HepG2 (cell line): ENCODE results near the gene RUSC1. TPM values are rescaled to one million over a fixed set of nuclear protein-coding genes. Genes with fewer than 3 reads are reported as not detected.

Source experiments
- CENPX ChIP-seq: sonication (generic); formaldehyde crosslinking; IDR thresholded peaks from 2 replicates; pipeline ENCODE4 v1.9.0; 2021; ENCODE audit warnings: mild to moderate bottlenecking, missing genetic modification reagents, moderate library complexity
- IKZF4 ChIP-seq: sonication (generic); formaldehyde crosslinking; IDR thresholded peaks from 2 replicates; pipeline ENCODE4 v1.5.1; 2020; ENCODE audit warnings: borderline replicate concordance, mild to moderate bottlenecking, low read depth, missing genetic modification reagents; ENCODE audit errors: not compliant biosample characterization
- RBM22 ChIP-seq: fragments of 200-400 bp; formaldehyde crosslinking; optimal IDR thresholded peaks from 2 replicates; pipeline ENCODE3; 2017; ENCODE audit warnings: mild to moderate bottlenecking, low read length, moderate library complexity
- SAP130 ChIP-seq: IDR thresholded peaks from 2 replicates; pipeline ENCODE4 v1.6.1; 2016; ENCODE audit warnings: low read depth
- ZFX ChIP-seq: sonication (generic); formaldehyde crosslinking; IDR thresholded peaks from 2 replicates; pipeline ENCODE4 v1.4.0; 2020; ENCODE audit warnings: mild to moderate bottlenecking, low read depth, missing genetic modification reagents, moderate library complexity
- ZMAT3 ChIP-seq: sonication (generic); formaldehyde crosslinking; conservative IDR thresholded peaks from 2 replicates; pipeline ENCODE4 v1.7.0; 2021; ENCODE audit warnings: missing genetic modification reagents
- ZNF17 ChIP-seq: sonication (generic); formaldehyde crosslinking; IDR thresholded peaks from 2 replicates; pipeline ENCODE4 v1.5.0; 2020; ENCODE audit warnings: mild to moderate bottlenecking, missing genetic modification reagents
- ZSCAN9 ChIP-seq: IDR thresholded peaks from 2 replicates; pipeline ENCODE4 v1.6.1; 2016; ENCODE audit warnings: borderline replicate concordance
- polyA plus RNA-seq, 8 experiments: library from polyadenylated mRNA; depleted of rRNA in 3 of 8; stranded (reverse) in 7 of 8; unstranded in 1 of 8; fragments of >200 nt; fragmentation: Illumina TruSeq in 4 of 8; extraction: Trizol in 4 of 8; gene quantifications; 2 replicates each; pipeline versions ENCODE4 v1.2.1 to v1.2.3, GENCODE V29; 2011 to 2016; ENCODE audit warnings: low read depth in 4 of 8, missing spikeins in 1 of 8, mixed read lengths in 1 of 8; ENCODE audit not compliant: insufficient read depth in 1 of 8
- total RNA-seq, 5 experiments: library from RNA; depleted of rRNA; stranded (reverse); fragments of >200 nt; fragmentation: Illumina TruSeq; extraction: Trizol; gene quantifications; 2 replicates each; pipeline ENCODE4 v1.2.3, GENCODE V29; 2016; ENCODE audit warnings: low read depth in 1 of 5
- TF ChIP-seq, protein P1 (sequence below): fragments of 450-650 bp; IDR thresholded peaks from 2 replicates; pipeline ENCODE4 v1.6.1; 2016
- TF ChIP-seq, protein P2 (sequence below): sonication (generic); formaldehyde crosslinking; IDR thresholded peaks from 2 replicates; pipeline ENCODE4 v1.4.0; 2020; ENCODE audit warnings: missing genetic modification reagents
- TF ChIP-seq, protein P3 (sequence below): sonication (generic); formaldehyde crosslinking; IDR thresholded peaks from 2 replicates; pipeline ENCODE4 v1.8.0; 2022; ENCODE audit warnings: missing genetic modification reagents, mild to moderate bottlenecking, borderline replicate concordance
- TF ChIP-seq, protein P4 (sequence below): sonication (generic); formaldehyde crosslinking; IDR thresholded peaks from 2 replicates; pipeline ENCODE4 v1.5.1; 2020; ENCODE audit warnings: missing genetic modification reagents, mild to moderate bottlenecking, borderline replicate concordance
- TF ChIP-seq, protein P5 (sequence below): sonication (generic); formaldehyde crosslinking; IDR thresholded peaks from 2 replicates; pipeline ENCODE4 v1.4.0; 2020; ENCODE audit warnings: missing genetic modification reagents, borderline replicate concordance
- TF ChIP-seq, protein P6 (sequence below): sonication (generic); formaldehyde crosslinking; IDR thresholded peaks from 2 replicates; pipeline ENCODE4 v1.8.0; 2022; ENCODE audit warnings: low read depth, missing genetic modification reagents
- TF ChIP-seq, protein P7 (sequence below): sonication (generic); formaldehyde crosslinking; IDR thresholded peaks from 2 replicates; pipeline ENCODE4 v1.5.0; 2020; ENCODE audit warnings: mild to moderate bottlenecking, missing genetic modification reagents, moderate library complexity

RUSC1 gene
- total and polyA plus RNA-seq, 2 of the 13 experiments (the other 11 are each of a cell fraction or from before 2014, with no cell fraction given): 18.7 to 20.4 TPM

DNA sequence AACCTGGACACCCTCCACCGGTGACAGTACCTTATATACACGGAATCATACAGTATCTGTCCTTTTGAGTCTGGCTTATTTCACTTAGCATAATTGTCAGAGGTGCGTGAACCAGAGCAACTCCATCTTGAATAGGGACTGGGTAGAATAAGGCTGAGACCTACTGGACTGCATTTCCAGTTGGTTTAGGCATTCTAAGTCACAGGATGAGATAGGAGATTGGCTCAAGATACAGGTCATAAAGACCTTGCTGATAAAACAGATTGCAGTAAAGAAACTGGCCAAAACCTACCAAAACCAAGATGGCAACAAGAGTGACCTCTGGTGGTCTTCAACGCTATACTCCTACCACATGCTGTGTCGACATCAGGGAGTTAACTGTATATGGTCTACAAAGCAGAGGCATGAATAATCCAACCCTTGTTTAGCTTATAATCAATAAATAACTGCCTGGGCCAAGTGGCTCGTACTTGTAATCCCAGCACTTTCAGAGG is 13.4 kb upstream of the RUSC1 start (continued):
- TF ChIP-seq, protein P1, sequence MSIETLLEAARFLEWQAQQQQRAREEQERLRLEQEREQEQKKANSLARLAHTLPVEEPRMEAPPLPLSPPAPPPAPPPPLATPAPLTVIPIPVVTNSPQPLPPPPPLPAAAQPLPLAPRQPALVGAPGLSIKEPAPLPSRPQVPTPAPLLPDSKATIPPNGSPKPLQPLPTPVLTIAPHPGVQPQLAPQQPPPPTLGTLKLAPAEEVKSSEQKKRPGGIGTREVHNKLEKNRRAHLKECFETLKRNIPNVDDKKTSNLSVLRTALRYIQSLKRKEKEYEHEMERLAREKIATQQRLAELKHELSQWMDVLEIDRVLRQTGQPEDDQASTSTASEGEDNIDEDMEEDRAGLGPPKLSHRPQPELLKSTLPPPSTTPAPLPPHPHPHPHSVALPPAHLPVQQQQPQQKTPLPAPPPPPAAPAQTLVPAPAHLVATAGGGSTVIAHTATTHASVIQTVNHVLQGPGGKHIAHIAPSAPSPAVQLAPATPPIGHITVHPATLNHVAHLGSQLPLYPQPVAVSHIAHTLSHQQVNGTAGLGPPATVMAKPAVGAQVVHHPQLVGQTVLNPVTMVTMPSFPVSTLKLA: no peak
- TF ChIP-seq SAP130 (CRISPR knock-in tag): peak; percentile 77
- TF ChIP-seq ZFX (CRISPR knock-in tag): no peak
- TF ChIP-seq, protein P2, sequence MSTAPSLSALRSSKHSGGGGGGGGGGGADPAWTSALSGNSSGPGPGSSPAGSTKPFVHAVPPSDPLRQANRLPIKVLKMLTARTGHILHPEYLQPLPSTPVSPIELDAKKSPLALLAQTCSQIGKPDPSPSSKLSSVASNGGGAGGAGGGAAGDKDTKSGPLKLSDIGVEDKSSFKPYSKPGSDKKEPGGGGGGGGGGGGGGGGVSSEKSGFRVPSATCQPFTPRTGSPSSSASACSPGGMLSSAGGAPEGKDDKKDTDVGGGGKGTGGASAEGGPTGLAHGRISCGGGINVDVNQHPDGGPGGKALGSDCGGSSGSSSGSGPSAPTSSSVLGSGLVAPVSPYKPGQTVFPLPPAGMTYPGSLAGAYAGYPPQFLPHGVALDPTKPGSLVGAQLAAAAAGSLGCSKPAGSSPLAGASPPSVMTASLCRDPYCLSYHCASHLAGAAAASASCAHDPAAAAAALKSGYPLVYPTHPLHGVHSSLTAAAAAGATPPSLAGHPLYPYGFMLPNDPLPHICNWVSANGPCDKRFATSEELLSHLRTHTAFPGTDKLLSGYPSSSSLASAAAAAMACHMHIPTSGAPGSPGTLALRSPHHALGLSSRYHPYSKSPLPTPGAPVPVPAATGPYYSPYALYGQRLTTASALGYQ (CRISPR knock-in tag): no peak
- TF ChIP-seq, protein P3, sequence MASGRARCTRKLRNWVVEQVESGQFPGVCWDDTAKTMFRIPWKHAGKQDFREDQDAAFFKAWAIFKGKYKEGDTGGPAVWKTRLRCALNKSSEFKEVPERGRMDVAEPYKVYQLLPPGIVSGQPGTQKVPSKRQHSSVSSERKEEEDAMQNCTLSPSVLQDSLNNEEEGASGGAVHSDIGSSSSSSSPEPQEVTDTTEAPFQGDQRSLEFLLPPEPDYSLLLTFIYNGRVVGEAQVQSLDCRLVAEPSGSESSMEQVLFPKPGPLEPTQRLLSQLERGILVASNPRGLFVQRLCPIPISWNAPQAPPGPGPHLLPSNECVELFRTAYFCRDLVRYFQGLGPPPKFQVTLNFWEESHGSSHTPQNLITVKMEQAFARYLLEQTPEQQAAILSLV: no peak
- no peak for TF ChIP-seq RBM22
- no peak for TF ChIP-seq IKZF4 (CRISPR knock-in tag)
- TF ChIP-seq, protein P4, sequence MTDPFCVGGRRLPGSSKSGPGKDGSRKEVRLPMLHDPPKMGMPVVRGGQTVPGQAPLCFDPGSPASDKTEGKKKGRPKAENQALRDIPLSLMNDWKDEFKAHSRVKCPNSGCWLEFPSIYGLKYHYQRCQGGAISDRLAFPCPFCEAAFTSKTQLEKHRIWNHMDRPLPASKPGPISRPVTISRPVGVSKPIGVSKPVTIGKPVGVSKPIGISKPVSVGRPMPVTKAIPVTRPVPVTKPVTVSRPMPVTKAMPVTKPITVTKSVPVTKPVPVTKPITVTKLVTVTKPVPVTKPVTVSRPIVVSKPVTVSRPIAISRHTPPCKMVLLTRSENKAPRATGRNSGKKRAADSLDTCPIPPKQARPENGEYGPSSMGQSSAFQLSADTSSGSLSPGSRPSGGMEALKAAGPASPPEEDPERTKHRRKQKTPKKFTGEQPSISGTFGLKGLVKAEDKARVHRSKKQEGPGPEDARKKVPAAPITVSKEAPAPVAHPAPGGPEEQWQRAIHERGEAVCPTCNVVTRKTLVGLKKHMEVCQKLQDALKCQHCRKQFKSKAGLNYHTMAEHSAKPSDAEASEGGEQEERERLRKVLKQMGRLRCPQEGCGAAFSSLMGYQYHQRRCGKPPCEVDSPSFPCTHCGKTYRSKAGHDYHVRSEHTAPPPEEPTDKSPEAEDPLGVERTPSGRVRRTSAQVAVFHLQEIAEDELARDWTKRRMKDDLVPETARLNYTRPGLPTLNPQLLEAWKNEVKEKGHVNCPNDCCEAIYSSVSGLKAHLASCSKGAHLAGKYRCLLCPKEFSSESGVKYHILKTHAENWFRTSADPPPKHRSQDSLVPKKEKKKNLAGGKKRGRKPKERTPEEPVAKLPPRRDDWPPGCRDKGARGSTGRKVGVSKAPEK (CRISPR knock-in tag): no peak
- TF ChIP-seq ZNF17: no peak
- TF ChIP-seq, protein P5, sequence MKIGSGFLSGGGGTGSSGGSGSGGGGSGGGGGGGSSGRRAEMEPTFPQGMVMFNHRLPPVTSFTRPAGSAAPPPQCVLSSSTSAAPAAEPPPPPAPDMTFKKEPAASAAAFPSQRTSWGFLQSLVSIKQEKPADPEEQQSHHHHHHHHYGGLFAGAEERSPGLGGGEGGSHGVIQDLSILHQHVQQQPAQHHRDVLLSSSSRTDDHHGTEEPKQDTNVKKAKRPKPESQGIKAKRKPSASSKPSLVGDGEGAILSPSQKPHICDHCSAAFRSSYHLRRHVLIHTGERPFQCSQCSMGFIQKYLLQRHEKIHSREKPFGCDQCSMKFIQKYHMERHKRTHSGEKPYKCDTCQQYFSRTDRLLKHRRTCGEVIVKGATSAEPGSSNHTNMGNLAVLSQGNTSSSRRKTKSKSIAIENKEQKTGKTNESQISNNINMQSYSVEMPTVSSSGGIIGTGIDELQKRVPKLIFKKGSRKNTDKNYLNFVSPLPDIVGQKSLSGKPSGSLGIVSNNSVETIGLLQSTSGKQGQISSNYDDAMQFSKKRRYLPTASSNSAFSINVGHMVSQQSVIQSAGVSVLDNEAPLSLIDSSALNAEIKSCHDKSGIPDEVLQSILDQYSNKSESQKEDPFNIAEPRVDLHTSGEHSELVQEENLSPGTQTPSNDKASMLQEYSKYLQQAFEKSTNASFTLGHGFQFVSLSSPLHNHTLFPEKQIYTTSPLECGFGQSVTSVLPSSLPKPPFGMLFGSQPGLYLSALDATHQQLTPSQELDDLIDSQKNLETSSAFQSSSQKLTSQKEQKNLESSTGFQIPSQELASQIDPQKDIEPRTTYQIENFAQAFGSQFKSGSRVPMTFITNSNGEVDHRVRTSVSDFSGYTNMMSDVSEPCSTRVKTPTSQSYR (CRISPR knock-in tag): no peak
- no peak for TF ChIP-seq ZSCAN9 (CRISPR knock-in tag)
- TF ChIP-seq, protein P6, sequence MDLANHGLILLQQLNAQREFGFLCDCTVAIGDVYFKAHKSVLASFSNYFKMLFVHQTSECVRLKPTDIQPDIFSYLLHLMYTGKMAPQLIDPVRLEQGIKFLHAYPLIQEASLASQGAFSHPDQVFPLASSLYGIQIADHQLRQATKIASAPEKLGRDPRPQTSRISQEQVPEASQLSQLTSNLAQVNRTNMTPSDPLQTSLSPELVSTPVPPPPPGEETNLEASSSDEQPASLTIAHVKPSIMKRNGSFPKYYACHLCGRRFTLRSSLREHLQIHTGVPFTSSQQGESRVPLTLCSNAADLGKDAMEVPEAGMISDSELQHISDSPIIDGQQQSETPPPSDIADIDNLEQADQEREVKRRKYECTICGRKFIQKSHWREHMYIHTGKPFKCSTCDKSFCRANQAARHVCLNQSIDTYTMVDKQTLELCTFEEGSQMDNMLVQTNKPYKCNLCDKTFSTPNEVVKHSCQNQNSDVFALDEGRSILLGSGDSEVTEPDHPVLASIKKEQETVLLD (CRISPR knock-in tag): no peak
- no peak for TF ChIP-seq CENPX (CRISPR knock-in tag)
- TF ChIP-seq ZMAT3: 0 out of 2 replicates have a peak, but pooled peaks have one; percentile 65
- TF ChIP-seq, protein P7, sequence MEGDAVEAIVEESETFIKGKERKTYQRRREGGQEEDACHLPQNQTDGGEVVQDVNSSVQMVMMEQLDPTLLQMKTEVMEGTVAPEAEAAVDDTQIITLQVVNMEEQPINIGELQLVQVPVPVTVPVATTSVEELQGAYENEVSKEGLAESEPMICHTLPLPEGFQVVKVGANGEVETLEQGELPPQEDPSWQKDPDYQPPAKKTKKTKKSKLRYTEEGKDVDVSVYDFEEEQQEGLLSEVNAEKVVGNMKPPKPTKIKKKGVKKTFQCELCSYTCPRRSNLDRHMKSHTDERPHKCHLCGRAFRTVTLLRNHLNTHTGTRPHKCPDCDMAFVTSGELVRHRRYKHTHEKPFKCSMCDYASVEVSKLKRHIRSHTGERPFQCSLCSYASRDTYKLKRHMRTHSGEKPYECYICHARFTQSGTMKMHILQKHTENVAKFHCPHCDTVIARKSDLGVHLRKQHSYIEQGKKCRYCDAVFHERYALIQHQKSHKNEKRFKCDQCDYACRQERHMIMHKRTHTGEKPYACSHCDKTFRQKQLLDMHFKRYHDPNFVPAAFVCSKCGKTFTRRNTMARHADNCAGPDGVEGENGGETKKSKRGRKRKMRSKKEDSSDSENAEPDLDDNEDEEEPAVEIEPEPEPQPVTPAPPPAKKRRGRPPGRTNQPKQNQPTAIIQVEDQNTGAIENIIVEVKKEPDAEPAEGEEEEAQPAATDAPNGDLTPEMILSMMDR (CRISPR knock-in tag): peak; percentile 86
